Measurements from ENCODE around the gene ST3GAL2. TPM values are rescaled to one million over a fixed set of nuclear protein-coding genes. Genes with fewer than 3 reads are reported as not detected.

The ST3GAL2 gene
- total RNA-seq, 1 donor from 2014 or later: 14.0 TPM

DNA sequence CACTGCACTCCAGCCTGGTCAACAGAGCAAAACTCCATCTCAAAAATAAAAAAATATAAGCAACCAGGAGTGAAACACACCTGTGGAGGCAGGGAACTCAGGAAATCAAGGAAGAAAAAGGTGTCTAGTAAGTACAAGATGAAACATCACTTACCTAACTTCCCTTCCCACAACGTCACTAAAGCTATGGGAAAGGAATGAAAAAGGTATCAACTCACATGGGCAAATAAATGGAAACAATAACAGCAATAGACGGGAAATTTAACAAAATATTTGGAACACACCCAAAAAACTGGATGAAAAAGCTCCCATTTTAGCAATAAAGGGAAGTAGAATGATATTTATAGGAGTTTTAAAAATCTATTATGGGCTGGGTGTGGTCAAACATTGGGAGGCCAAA lies 61.1 kb downstream of the ST3GAL2 start:
- Histone ChIP-seq H3K4me3 (no peak overlapping the region), H3K4me1 (peaks cover 25% of the 10 kb centered on the region), H3K27me3 (no peaks in the 10 kb centered on the region), H3K9me3 (no peaks in the 10 kb centered on the region), H3K36me3 (peaks cover 0 to 11% of the 10 kb centered on the region in 2 donors), H3K27ac (no peak overlapping the region)
- no peak for DNase-seq (ENCODE audit: extremely low spot score in 2 of 2)
- TF ChIP-seq POLR2AphosphoS5 (IDR thresholded peaks at IDR 0.05; ENCODE audit: insufficient read depth in 1 of 2, low read depth in 1 of 2) (no peak), POLR2A (IDR thresholded peaks at IDR 0.05) (no peak)
- TF ChIP-seq, protein P1, sequence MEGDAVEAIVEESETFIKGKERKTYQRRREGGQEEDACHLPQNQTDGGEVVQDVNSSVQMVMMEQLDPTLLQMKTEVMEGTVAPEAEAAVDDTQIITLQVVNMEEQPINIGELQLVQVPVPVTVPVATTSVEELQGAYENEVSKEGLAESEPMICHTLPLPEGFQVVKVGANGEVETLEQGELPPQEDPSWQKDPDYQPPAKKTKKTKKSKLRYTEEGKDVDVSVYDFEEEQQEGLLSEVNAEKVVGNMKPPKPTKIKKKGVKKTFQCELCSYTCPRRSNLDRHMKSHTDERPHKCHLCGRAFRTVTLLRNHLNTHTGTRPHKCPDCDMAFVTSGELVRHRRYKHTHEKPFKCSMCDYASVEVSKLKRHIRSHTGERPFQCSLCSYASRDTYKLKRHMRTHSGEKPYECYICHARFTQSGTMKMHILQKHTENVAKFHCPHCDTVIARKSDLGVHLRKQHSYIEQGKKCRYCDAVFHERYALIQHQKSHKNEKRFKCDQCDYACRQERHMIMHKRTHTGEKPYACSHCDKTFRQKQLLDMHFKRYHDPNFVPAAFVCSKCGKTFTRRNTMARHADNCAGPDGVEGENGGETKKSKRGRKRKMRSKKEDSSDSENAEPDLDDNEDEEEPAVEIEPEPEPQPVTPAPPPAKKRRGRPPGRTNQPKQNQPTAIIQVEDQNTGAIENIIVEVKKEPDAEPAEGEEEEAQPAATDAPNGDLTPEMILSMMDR (IDR thresholded peaks at IDR 0.05): no peak
- intact Hi-C loops (cut with DNase I): loop anchor here (10.0 kb wide), 1 partner anchor 267 kb away; the partner anchor contains the start of gene IL34

GRCh38 chr16:70375636-70376611 lies 63.0 kb downstream of the ST3GAL2 start:
- DNase-seq (ENCODE audit: extremely low spot score in 2 of 2): no peak
- peaks cover 16% of the 10 kb centered on the region for H3K4me1 ChIP-seq
- no peaks in the 10 kb centered on the region for H3K27me3 ChIP-seq
- H3K27ac ChIP-seq: no peak overlapping the region
- H3K9me3 ChIP-seq: no peaks in the 10 kb centered on the region
- no peak overlapping the region for H3K4me3 ChIP-seq
- H3K36me3 ChIP-seq: peaks cover 0 to 23% of the 10 kb centered on the region in 2 donors
- intact Hi-C loops (cut with DNase I): loop anchor here (10.0 kb wide), 1 partner anchor 269 kb away; the partner anchor contains the start of gene IL34
- TF ChIP-seq POLR2AphosphoS5 (IDR thresholded peaks at IDR 0.05; ENCODE audit: insufficient read depth in 1 of 2, low read depth in 1 of 2) (no peak), POLR2A (IDR thresholded peaks at IDR 0.05) (no peak)
- TF ChIP-seq, protein P1 (IDR thresholded peaks at IDR 0.05): no peak

DNA sequence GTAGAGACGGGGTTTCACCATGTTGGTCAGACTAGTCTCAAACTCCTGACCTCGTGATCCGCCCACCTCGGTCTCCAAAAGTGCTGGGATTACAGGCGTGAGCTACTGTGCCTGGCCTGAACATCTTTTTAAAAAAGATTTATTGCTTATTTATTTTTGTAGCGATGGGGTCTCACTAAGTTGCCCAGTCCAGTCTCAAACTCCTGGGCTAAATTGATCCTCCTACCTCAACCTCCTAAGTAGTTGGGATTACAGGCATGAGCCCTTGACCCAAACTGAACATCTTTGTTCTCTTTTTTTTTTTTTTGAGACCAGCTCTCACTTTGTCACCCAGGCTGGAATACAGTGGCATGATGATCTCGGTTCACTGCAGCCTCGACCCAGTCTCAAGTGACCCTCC lies 64.7 kb downstream of the ST3GAL2 start:
- intact Hi-C loops (cut with DNase I): loop anchor here (10.0 kb wide), 1 partner anchor 271 kb away; the partner anchor contains the start of gene IL34
- H3K27ac ChIP-seq: no peak overlapping the region
- TF ChIP-seq, protein P1 (IDR thresholded peaks at IDR 0.05): no peak
- TF ChIP-seq POLR2AphosphoS5 (IDR thresholded peaks at IDR 0.05; ENCODE audit: insufficient read depth in 1 of 2, low read depth in 1 of 2) (no peak), POLR2A (IDR thresholded peaks at IDR 0.05) (no peak)
- no peak for DNase-seq (ENCODE audit: extremely low spot score in 2 of 2)
- no peak overlapping the region for H3K4me3 ChIP-seq
- H3K4me1 ChIP-seq: no peaks in the 10 kb centered on the region
- no peaks in the 10 kb centered on the region for H3K27me3 ChIP-seq
- peaks cover 0 to 30% of the 10 kb centered on the region in 2 donors for H3K36me3 ChIP-seq
- H3K9me3 ChIP-seq: no peaks in the 10 kb centered on the region

GRCh38 chr16:70372921-70373728 lies 65.8 kb downstream of the ST3GAL2 start:
- no peak for DNase-seq (ENCODE audit: extremely low spot score in 2 of 2)
- peaks cover 0 to 37% of the 10 kb centered on the region in 2 donors for H3K36me3 ChIP-seq
- TF ChIP-seq POLR2AphosphoS5 (IDR thresholded peaks at IDR 0.05; ENCODE audit: insufficient read depth in 1 of 2, low read depth in 1 of 2): no peak
- TF ChIP-seq POLR2A (IDR thresholded peaks at IDR 0.05): no peak
- TF ChIP-seq, protein P1 (IDR thresholded peaks at IDR 0.05): no peak
- intact Hi-C loops (cut with DNase I): loop anchor here (10.0 kb wide), 1 partner anchor 272 kb away; the partner anchor contains the start of gene IL34
- no peak overlapping the region for H3K27ac ChIP-seq
- no peaks in the 10 kb centered on the region for H3K4me1 ChIP-seq
- H3K27me3 ChIP-seq: no peaks in the 10 kb centered on the region
- H3K4me3 ChIP-seq: no peak overlapping the region
- no peaks in the 10 kb centered on the region for H3K9me3 ChIP-seq
